D721Med (cell line): ENCODE measurements around the gene C11orf21.

Source experiments
- DNase-seq: peaks from one replicate; pipeline ENCODE4 v3.0.0; 2011; ENCODE audit warnings: low spot score; ENCODE audit not compliant: insufficient read length
- FAIRE-seq: peaks from 2 replicates; lab custom pipeline; 2011; peaks lifted over from hg19 to GRCh38; lab: Jason Lieb, UNC
- TF ChIP-seq, protein P1 (sequence below): IDR thresholded peaks from 2 replicates; pipeline ENCODE4 v1.5.1; 2012; ENCODE audit warnings: mild to moderate bottlenecking, control low read depth; ENCODE audit not compliant: insufficient read depth; ENCODE audit errors: missing control alignments

C11orf21 gene

DNA sequence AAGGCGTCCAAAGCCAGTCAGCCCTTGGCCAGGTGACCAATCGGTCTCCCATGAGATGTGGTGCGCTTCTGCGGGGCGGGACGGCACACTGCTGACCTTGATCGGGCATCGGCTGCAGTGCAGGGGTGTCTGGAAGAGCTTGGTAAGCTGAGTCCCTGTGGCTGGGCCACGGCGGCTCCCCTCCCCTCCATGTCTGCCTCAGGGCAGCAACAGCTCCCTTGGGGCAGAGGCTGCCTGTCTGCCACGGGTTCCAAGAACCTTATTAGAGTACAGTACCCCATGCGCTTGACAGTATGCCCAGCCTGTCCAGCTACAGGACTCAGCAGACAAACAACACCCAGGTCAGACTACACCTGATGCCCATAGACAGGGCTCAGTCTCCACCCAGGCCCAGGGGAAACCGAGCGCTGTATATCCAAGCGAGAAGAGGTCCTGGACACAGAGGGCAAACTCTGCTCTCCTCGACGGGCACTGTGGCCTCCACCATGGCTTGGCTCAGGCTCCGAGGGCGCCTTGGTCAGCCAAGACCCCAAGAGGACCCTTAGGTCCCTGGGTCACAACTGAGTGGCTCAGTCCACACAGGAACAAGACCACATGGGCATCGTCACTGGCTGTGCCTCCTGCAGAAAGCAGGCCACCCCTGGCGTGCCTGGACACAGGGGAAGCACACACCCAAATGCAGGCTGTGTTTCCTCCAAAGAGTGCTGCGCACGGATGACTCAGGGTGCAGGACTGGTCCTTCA is 19.0 kb upstream of the C11orf21 start:
- TF ChIP-seq, protein P1, sequence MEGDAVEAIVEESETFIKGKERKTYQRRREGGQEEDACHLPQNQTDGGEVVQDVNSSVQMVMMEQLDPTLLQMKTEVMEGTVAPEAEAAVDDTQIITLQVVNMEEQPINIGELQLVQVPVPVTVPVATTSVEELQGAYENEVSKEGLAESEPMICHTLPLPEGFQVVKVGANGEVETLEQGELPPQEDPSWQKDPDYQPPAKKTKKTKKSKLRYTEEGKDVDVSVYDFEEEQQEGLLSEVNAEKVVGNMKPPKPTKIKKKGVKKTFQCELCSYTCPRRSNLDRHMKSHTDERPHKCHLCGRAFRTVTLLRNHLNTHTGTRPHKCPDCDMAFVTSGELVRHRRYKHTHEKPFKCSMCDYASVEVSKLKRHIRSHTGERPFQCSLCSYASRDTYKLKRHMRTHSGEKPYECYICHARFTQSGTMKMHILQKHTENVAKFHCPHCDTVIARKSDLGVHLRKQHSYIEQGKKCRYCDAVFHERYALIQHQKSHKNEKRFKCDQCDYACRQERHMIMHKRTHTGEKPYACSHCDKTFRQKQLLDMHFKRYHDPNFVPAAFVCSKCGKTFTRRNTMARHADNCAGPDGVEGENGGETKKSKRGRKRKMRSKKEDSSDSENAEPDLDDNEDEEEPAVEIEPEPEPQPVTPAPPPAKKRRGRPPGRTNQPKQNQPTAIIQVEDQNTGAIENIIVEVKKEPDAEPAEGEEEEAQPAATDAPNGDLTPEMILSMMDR, result no peak
- DNase-seq, result no peak
- no peak for FAIRE-seq

DNA sequence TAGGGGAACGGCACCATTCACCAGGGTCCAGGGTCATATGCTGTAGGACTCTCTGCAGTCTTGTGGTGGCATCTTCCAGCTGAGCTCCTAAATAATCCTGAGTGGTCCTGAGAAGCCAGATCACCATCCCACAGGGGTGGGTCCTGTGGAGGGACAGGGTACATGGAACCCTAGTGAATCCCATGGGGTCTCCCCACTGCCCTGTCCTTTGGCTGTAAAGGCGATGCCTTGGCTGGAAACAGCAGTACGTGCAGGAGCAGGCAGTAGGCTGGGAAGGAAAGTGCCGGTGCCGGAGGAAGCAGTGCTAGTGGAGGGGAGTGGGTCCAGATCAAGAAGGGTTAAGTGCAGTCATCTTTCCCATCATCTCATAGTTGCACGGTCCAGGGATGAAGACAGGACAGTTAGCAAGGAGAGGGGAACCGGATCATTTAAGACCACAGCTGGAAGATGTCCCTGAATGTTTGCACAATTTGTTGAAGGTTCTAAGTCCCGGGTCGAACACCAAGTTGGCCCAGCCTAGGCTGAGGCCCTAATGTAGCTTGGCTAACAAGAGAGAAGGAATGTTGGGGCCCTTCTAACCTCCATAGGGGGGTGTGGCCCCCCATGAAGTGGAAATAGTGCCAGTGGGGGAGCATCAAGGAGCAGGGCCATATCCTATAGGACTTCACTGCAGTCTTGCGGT is 18.2 kb upstream of the C11orf21 start:
- no peak for DNase-seq
- TF ChIP-seq, protein P1, result no peak
- FAIRE-seq, result no peak

DNA sequence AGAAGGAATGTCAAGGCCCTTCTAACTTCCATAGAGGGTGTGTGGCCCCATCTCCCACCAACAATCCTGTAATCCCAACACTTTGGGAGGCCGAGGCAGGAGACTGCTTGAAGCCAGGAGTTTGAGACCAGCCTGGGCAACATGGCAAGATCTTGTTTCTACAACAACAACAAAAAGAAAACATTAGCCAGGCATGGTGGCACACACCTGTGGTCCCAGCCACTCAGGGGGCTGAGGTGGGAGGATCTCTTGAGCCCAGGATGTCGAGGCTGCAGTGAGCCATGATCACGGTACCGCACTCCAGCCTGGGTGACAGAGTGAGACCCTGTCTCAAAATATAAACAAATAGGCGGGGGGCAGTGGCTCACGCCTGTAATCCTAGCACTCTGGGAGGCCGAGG is 17.0 kb upstream of the C11orf21 start:
- TF ChIP-seq, protein P1, result no peak
- DNase-seq (no peak), FAIRE-seq (no peak)

DNA sequence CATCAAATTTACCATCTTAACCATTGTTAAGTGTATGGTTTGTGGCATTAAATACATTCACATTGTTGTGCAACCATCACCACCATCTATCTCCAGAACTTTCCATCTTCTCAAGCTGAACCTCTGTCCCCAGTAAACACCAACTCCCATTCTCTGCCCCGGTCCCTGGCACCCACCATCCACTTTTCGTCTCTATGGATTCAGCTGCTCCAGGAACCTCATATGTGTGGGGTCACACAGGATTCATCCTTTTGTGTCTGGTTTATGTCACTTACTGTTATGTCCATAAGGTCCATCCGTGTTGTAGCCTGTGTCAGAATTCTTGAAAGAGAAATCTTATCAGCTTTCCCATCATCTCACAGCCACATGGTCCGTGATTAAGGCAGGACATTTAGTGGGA is 16.4 kb upstream of the C11orf21 start:
- no peak for DNase-seq
- TF ChIP-seq, protein P1, result no peak
- no peak for FAIRE-seq

DNA sequence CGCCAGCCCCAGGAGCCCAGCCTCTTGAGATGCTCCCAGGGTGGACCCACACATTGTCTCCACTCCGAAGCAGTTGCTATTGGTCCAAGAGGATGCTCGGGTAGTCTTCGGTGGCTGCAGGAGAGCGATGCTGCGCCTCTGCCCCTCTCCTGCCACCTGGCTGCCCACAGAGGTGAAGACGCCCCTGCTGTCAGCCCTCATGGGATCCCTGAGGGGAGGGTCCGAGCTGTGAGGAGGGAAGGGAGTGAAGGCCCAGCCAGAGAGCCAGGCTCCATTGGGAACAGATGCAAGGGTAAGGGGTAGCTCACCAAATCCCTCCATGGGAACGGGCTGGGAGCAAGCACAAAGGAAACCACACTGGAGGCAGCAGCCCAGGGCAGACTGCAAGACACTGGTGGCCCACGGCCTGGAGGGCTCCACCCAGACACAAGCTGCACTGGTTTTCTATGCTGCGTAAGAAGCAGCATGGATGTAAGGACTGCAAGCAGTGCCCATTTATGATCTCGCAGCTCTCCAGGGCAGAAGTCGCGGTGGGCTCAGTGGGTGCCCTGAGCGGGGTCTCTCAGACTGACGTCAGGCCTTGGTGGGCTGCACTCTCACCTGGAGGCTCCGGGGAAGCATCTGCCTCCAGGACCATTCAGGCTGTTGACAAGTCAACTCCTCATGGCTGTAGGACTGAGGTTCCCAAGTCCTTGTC is 15.8 kb upstream of the C11orf21 start:
- DNase-seq (no peak), FAIRE-seq (no peak)
- TF ChIP-seq, protein P1, result no peak

DNA sequence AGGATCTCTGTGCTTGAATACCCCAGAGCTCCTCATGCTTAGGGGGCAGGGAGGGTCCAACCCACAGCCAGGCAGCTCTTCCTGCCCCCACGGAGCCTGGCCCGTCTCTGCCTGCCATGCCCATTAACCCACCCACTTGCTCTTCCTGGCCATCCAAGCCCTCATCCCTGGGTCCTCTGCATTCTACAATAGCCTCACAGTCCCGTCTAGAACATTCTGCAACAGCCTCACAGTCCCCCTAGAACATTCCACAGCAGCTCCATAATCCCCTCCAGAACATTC is 15.2 kb upstream of the C11orf21 start:
- DNase-seq (no peak), FAIRE-seq (no peak)

More for the DNA sequence above, 15.2 kb upstream of the C11orf21 start:
- TF ChIP-seq, protein P1, result no peak
